Upper lobe of right lung (tissue), 1 donor: Measurements from ENCODE around the gene EYA4. TPM values are rescaled to one million over a fixed set of nuclear protein-coding genes. Genes with fewer than 3 reads are reported as not detected.

Experiments
- ATAC-seq: fragments of 200-7000 bp; cut with Tn5 transposase; one replicate; pipeline ENCODE4 v1.9.1; 2020; ENCODE audit warnings: mild to moderate bottlenecking, moderate library complexity
- DNase-seq: peaks from one replicate; pipeline ENCODE4 v3.0.0-alpha.2; 2020
- H3K27ac ChIP-seq: fragments of 200-600 bp; one replicate; pipeline ENCODE4 v1.8.0; 2022
- H3K27me3 ChIP-seq: fragments of 200-600 bp; one replicate; pipeline ENCODE4 v1.8.0; 2022; ENCODE audit warnings: mild to moderate bottlenecking
- H3K36me3 ChIP-seq: fragments of 200-600 bp; one replicate; pipeline ENCODE4 v1.8.0; 2022
- H3K4me1 ChIP-seq: fragments of 200-600 bp; one replicate; pipeline ENCODE4 v1.8.0; 2022
- H3K4me3 ChIP-seq: fragments of 200-600 bp; one replicate; pipeline ENCODE4 v1.8.0; 2022; ENCODE audit warnings: mild to moderate bottlenecking
- H3K9me3 ChIP-seq: fragments of 200-600 bp; one replicate; pipeline ENCODE4 v1.8.0; 2022
- CTCF ChIP-seq: fragments of 200-600 bp; IDR thresholded peaks from one replicate; pipeline ENCODE4 v1.8.0; 2022; ENCODE audit warnings: antibody characterized with exemption
- intact Hi-C: fragments of 100-400 bp; cut with DNase I; formaldehyde crosslinking; loops from one replicate; pipeline ENCODE4 v1.11.0; 2022
- total RNA-seq: library from RNA; stranded (reverse); fragmentation: NEBNext Ultra II Directional; extraction: Animal tissue kit (Norgen Biotek cat#: 25700); gene quantifications from one replicate; pipeline ENCODE4 v1.2.1, GENCODE V29; 2021
- donor health status: DM: no; HTN: yes; CAD: no; lungs with severe emphysema.

EYA4 gene
- total RNA-seq, 1 donor from 2014 or later = 6.0 TPM

- ATAC-seq = no peak
- no peak for DNase-seq
- Histone ChIP-seq H3K36me3 (no peaks in the 10 kb centered on the region), H3K9me3 (no peaks in the 10 kb centered on the region), H3K4me1 (no peaks in the 10 kb centered on the region), H3K27me3 (no peaks in the 10 kb centered on the region), H3K4me3 (no peak overlapping the region), H3K27ac (no peak overlapping the region)
- TF ChIP-seq CTCF = no peak
- intact Hi-C loops = no loop called here
Measured at GRCh38 chr6:133447924-133448323, 206.8 kb downstream of the EYA4 start.

- DNase-seq (no peak), ATAC-seq (no peak)
- Histone ChIP-seq H3K27me3 (no peaks in the 10 kb centered on the region), H3K4me1 (no peaks in the 10 kb centered on the region), H3K9me3 (no peaks in the 10 kb centered on the region), H3K27ac (no peak overlapping the region), H3K36me3 (no peaks in the 10 kb centered on the region), H3K4me3 (no peak overlapping the region)
- TF ChIP-seq CTCF = no peak
- intact Hi-C loops = no loop called here
Measured at GRCh38 chr6:133456439-133456838, 215.3 kb downstream of the EYA4 start.

- no peak overlapping the region for H3K4me3 ChIP-seq
- H3K27me3 ChIP-seq = no peaks in the 10 kb centered on the region
- DNase-seq (no peak), ATAC-seq (no peak)
- intact Hi-C loops = no loop called here
- no peak for TF ChIP-seq CTCF
- H3K36me3 ChIP-seq = no peaks in the 10 kb centered on the region
- no peaks in the 10 kb centered on the region for H3K4me1 ChIP-seq
- no peak overlapping the region for H3K27ac ChIP-seq
- no peaks in the 10 kb centered on the region for H3K9me3 ChIP-seq
Measured at GRCh38 chr6:133456944-133457343, 215.8 kb downstream of the EYA4 start.

GRCh38 chr6:133460101-133460500 is 218.9 kb downstream of the EYA4 start:
- TF ChIP-seq CTCF = no peak
- no peaks in the 10 kb centered on the region for H3K27me3 ChIP-seq
- no peak overlapping the region for H3K4me3 ChIP-seq
- no peaks in the 10 kb centered on the region for H3K4me1 ChIP-seq
- intact Hi-C loops = no loop called here
- DNase-seq (no peak), ATAC-seq (no peak)
- H3K27ac ChIP-seq = no peak overlapping the region
- H3K9me3 ChIP-seq = no peaks in the 10 kb centered on the region
- no peaks in the 10 kb centered on the region for H3K36me3 ChIP-seq

GRCh38 chr6:133463790-133464189 is 222.6 kb downstream of the EYA4 start:
- H3K27ac ChIP-seq = no peak overlapping the region
- no peaks in the 10 kb centered on the region for H3K27me3 ChIP-seq
- H3K36me3 ChIP-seq = no peaks in the 10 kb centered on the region
- no peak overlapping the region for H3K4me3 ChIP-seq
- no peak for ATAC-seq
- H3K4me1 ChIP-seq = no peaks in the 10 kb centered on the region
- H3K9me3 ChIP-seq = no peaks in the 10 kb centered on the region
- no peak for DNase-seq
- TF ChIP-seq CTCF = no peak
- intact Hi-C loops = no loop called here

GRCh38 chr6:133466680-133467079 is 225.5 kb downstream of the EYA4 start:
- no peaks in the 10 kb centered on the region for H3K9me3 ChIP-seq
- H3K36me3 ChIP-seq = no peaks in the 10 kb centered on the region
- ATAC-seq (no peak), DNase-seq (no peak)
- intact Hi-C loops = no loop called here
- no peaks in the 10 kb centered on the region for H3K27me3 ChIP-seq
- no peaks in the 10 kb centered on the region for H3K4me1 ChIP-seq
- no peak for TF ChIP-seq CTCF
- no peak overlapping the region for H3K4me3 ChIP-seq
- H3K27ac ChIP-seq = no peak overlapping the region
